Superior temporal gyrus (tissue), 1 donor: ENCODE results near the gene DCAF8L1.
"Not testable (repeated sequence)": the region's sequence is repeated elsewhere in the genome, so short reads cannot be mapped to it uniquely, and the experiment has no call there.

Experiments
- DNase-seq: peaks from one replicate; pipeline ENCODE4 v3.0.0-alpha.2; 2016; ENCODE audit errors: extremely low spot score

Gene DCAF8L1

GRCh38 chrX:27981349-27981748, at the start of gene DCAF8L1:
Gene DCAF8L1 (minus strand): TSS chrX:27981449. CDS start chrX:27981334, 115 bp downstream.
- no peak for DNase-seq

DNA sequence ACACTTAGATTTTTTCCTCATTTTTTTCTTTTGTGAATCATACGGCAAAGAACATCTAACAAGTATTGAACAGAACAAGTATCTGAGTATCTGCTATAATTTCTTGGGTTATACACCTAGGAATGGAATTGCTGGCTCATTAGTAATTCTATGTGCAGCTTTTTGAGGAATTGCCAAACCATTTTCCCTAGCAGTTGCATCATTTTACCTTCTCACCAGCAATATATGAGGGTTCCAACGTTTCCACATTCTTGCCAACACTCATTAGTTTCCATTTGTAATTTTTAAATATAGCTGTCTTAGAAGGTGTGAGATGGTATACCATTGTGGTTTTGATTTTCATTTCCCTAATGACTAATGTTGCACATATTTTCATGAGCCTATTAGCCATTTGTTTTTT, 41.1 kb upstream of the DCAF8L1 start:
- no peak for DNase-seq

DNA sequence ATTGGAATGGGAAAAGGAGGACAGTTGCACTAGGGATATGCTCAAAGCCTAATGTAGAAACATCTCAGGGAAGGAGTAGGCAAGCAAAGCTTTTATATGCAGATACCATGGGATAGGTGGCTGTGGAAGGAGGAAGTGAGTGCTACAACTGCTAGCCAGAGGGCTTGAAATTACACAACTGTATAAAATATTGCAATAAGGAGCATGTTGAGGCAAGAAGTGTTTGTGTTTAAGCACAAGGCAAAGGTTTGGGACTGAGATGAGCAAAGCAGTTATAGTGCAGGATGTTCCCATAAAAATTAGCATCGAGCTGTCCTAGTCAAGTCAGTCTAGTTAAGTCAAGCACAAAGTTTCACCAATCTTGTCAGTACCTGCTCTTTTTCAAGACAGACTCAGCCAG, 35.6 kb upstream of the DCAF8L1 start:
- no peak for DNase-seq

- DNase-seq = no peak
Observed at GRCh38 chrX:28015993-28016392, 34.7 kb upstream of the DCAF8L1 start.

DNA sequence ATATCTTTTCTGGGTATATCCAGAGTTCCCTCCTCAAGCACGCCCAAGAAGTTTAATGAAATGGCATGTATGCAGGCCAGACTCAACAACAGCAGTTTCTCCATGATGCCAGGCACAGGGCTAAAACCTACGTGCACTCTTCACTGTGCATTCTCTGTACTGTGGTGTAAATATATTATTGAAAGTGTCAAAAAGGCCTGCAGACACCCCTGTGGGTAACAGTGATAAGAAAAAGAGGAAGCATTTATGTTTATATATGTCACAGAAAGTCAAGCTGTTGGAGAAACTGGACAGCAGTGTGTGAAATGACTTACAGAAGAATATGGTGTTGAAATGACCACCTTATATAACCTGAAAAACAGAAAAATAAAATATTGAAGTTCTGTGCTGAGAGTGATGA, 29.6 kb upstream of the DCAF8L1 start:
- DNase-seq = no peak

- DNase-seq = no peak
Observed at GRCh38 chrX:27998666-27999065, 17.4 kb upstream of the DCAF8L1 start.

GRCh38 chrX:27997622-27998021, 16.4 kb upstream of the DCAF8L1 start:
- DNase-seq = no peak

DNA sequence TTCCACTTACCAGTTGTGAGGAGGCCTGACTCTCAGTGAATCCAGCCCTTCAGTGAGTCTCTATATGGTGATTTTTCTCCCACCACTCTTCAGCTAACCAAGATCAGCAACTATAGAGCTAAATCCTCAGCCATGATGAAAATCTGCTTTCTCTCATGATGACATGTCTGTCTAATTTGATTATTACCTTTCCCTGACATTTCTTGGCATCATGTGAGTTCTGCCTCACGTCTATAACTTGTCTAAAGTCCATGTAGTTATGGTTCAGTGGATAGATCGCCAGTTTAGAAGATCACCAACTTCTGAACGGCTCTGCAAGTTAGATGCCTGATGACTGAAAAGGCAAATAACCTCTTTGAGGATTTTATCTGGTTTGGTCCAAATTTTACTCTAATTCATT, 14.9 kb upstream of the DCAF8L1 start:
- DNase-seq = no peak

DNA sequence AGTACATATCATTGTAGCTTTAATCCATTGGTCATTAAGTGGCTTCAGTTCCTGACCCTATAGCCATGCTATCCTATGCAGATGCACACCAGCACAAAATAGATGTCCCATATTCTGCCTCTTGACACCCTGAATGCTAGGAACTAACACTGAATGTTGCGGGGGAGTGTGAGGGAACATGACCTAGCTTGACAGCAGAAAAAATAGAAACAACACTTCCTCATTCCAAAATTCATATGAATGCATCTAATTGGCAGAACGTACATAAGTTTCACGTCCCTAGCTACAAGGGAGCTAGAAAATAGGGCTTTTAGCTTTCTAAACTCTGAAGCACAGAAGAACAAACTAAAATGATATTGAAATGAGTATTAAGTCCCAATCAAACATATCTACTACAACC, 14.4 kb upstream of the DCAF8L1 start:
- no peak for DNase-seq

DNA sequence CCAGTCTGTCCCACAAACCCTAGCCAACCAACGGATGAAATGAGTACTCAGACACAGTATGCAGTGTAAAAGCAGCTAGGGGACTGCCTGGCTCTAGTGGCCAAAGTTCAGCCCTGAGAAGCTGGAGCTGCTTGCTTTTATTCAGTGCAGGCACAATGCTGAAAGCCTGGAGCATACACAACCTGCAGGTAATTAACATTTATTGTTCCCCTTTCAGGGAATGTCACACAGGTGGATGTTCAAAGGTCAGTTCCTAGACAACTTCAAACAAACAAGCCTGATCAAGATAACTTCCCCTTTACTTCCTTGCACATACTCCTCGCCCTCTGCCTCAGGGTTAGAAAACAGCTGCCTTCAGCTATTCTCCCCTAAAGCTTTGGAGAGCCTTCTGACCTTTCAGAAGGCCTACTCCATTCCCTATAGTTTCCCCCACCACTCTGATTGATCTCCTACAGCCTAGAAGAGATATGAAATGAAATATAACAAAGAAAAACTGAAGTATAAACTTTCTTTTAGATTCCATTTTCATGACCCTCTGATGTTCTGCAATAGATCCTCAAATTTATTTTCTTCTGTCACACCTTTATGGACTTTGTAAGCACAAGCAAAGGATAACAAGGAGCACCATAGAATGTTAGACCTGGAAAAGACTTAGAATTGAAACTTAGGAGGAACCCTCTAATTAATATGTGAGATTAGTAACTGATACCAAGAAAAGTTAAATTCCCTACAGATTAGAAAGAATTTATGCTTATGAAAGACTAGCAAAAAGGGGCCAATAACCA, 6.8 kb upstream of the DCAF8L1 start:
- no peak for DNase-seq

DNA sequence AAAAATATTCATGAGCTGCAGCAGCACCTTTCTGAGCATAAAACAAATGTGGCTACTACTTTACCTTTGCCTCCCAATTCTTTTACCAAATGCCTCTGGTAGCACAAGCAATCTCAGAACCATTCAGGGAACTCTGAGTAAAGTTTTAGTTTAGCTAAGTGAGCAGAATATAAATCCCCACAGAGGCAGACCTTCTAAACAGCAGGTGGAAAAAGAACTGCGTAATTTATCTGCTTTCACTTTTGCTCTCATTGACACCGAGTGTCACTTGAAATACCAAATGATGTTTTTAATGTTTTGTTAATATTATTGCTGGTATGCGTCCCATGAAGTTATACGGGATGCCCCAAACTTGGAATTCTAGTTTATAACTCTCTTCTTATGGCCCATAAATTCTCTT, 4.3 kb downstream of the DCAF8L1 start:
- DNase-seq = not testable (repeated sequence)

DNA sequence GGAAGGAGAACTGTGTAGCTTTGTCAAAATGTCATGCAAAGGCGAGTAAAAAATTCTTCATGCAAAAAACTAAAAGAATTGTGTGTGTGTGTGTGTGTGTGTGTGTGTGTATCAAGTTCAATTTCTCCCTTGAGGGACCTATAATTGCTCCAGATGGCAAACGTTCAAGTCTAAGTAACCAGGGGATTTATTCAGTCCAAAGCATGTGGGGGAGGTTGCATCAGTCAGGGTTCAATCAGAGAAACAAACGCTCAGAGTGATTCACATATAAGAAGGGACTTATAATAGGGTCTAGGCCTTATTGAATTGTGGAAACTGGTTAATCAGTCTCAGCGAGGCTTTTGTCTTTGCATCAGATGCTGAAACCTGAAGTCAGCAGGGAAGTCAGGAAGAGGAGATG, 5.0 kb downstream of the DCAF8L1 start:
- DNase-seq = no peak

DNA sequence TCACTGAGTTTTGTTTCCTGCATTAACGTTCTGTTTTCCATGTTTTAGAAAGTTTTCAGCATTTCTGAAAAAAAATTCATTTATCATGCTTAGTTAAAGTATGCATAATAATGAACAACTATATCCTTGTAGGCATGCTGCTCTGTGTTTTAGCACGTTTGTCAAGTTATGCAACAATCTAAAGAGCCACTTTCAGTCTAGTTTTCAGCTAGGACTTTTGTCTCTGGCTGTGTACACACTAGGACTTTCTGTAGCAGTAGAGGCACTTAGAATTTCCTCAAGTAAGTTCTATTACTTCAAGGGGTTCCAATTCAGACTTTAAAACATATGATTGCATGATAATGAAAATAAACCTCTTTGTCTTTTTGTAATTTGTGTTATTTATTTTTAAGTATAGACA, 12.4 kb downstream of the DCAF8L1 start:
- DNase-seq = no peak

DNA sequence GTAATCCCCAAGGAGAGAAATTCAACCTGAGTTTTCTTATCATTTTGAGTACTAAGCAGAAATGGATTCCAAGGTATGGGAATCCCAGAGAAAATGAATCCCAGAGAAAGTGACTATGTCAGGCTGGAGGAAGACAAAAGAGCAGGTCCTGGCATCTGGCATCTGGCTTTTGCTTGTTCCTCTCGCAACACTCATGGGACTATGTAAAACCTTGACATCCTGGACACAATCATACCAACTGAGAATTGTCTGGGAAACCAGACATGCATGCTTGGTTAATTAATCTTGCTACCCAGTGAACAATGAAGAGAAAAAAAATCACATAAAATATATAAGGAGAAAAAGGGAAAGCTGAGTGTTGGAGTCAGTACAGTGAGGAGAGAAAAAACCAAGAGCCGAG, 12.9 kb downstream of the DCAF8L1 start:
- no peak for DNase-seq

GRCh38 chrX:27966955-27967354, 14.3 kb downstream of the DCAF8L1 start:
- no peak for DNase-seq

DNA sequence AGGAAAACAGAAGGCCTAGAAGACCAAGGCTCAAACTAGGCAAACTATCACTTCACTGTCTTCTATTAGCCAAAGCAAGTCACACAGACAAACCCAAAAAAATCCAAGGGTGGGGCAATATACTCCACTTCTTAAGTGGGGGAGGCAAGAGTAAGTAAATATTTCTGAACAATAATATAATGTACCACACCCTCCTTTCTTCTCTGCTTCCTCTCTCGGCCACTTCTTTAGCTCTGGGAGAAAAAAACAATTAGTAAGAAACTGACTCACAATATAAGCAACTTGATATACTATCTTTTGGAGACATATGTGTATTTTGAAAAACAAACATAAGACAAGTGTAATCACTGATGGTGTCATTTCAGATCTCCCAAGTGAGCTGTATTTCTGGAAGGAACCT, 14.8 kb downstream of the DCAF8L1 start:
- DNase-seq = no peak

DNA sequence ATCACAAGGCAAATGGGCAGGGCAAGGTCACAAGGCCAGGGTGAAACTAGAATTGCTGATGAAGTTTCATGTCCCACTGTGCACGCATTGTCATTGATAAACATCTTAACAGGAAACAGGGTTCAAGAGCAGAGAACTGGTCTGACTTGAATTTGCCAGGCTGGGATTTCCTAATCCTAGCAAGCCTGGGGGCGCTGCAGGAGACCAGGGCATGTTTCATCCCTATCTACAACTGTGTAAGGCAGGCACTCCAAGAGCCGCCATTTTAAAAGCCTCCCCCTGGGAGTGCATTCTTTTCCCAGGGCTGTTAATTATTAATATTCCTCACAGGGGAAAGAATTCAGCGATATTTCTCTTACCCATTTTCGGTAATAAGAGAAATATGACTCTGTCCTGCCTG, 15.9 kb downstream of the DCAF8L1 start:
- DNase-seq = not testable (repeated sequence)

DNA sequence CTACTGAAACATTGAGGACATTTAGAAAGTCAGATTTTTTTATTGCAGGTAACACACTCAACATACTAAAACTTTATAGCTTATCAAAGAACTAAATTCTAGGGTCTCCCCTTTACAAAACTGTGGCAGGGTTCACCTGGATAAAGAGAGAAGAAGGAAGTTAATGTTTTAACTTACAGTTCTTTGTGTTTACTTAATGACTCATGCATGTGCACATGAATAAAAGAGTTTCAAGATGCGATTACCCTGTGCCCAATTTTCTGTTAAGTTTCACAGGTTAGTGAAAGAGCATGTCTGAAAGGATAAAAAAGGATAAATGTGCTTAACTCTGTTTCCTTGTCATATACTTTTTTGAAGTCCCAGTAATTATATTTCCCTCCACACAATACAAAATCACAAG, 16.8 kb downstream of the DCAF8L1 start:
- no peak for DNase-seq

GRCh38 chrX:27960410-27960809, 20.8 kb downstream of the DCAF8L1 start:
- DNase-seq = not testable (repeated sequence)

GRCh38 chrX:27953171-27953570, 28.1 kb downstream of the DCAF8L1 start:
- DNase-seq = no peak

GRCh38 chrX:27933361-27933760, 47.9 kb downstream of the DCAF8L1 start:
- DNase-seq = no peak
